ENCODE data around the gene TSTD2. TPM values are rescaled to one million over a fixed set of nuclear protein-coding genes. Genes with fewer than 3 reads are reported as not detected.

Gene TSTD2
- polyA plus RNA-seq, 1 of the 3 experiments (the other 2 are of a cell fraction): 11.5 TPM

DNA sequence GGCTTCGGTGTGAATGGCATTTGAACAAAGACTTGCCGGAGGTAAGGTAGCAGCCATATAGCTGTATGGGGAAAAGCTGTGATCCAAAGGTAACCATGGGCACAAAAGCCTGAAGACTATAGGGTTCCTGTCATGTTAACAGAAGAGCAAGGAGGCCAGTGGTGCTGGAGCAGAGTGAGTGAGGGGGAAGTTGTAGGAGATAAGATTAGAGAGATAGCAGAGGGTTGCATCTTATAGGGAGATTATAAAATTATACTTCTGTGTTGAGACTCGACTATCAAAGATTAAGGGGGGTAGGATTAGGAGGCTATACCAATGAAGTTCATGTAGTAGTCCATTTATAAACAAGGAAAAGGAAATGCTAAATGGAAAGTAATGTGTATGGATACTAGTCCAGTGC is 3.7 kb upstream of the TSTD2 start:
- no peaks in the 10 kb centered on the region for H3K9me3 ChIP-seq
- ChIA-PET POLR2A (no interaction called here), CTCF (interaction anchor here (0.7 to 2.2 kb wide), 3 partner anchors 21 to 35 kb away, joined by 3 to 9 read pairs (median 4); no protein-coding TSS in a partner anchor)
- no peak overlapping the region for H3K9ac ChIP-seq
- no peaks in the 10 kb centered on the region for H3K9me2 ChIP-seq
- H3K4me1 ChIP-seq (ENCODE audit: control insufficient read depth in 1 of 2, insufficient read depth in 2 of 2, low read depth in 1 of 2, low read length in 1 of 2): peaks cover 14 to 18% of the 10 kb centered on the region in 2 experiments; a peak in 3 of 4 replicates
- no peaks in the 10 kb centered on the region for H3K27me3 ChIP-seq (ENCODE audit: insufficient read depth)
- peaks cover 83% of the 10 kb centered on the region for H3K79me2 ChIP-seq (ENCODE audit: insufficient read depth)
- no peak overlapping the region; a peak in 1 of 4 replicates for H3K27ac ChIP-seq (ENCODE audit: low read depth in 2 of 2, low read length in 1 of 2)
- H4K20me1 ChIP-seq (ENCODE audit: insufficient read depth): peaks cover 36% of the 10 kb centered on the region
- H3K4me3 ChIP-seq (ENCODE audit: low read depth in 2 of 2, low read length in 1 of 2): no peak overlapping the region
- peaks cover 11 to 37% of the 10 kb centered on the region in 2 experiments for H3K36me3 ChIP-seq (replicated peaks in 1 of 2; ENCODE audit: control insufficient read depth in 1 of 2, insufficient read depth in 2 of 2, low read length in 1 of 2)
- no peak for DNase-seq
- H2AFZ ChIP-seq (ENCODE audit: low read depth): no peak overlapping the region
- H3F3A ChIP-seq (replicated peaks; ENCODE audit: insufficient read depth): peaks cover 18% of the 10 kb centered on the region
- TF ChIP-seq EZH2phosphoT487 (IDR thresholded peaks at IDR 0.05; ENCODE audit: borderline replicate concordance, low read depth) (no peak), FOXM1 (IDR thresholded peaks at IDR 0.05; ENCODE audit: low read depth) (no peak), FOXJ3 (CRISPR knock-in tag; IDR thresholded peaks at IDR 0.05) (no peak), NFIC (IDR thresholded peaks at IDR 0.05; ENCODE audit: borderline replicate concordance) (no peak), REST (IDR thresholded peaks at IDR 0.05; ENCODE audit: low read depth, low read length) (no peak), USF2 (IDR thresholded peaks at IDR 0.05; ENCODE audit: borderline replicate concordance, low read depth, low read length) (no peak), NRF1 (IDR thresholded peaks at IDR 0.05; ENCODE audit: low read depth, low read length) (no peak), MEF2A (IDR thresholded peaks at IDR 0.05; ENCODE audit: borderline replicate concordance, low read depth) (no peak), RFX5 (IDR thresholded peaks at IDR 0.05; ENCODE audit: low read length) (no peak), RCOR1 (IDR thresholded peaks at IDR 0.05; ENCODE audit: low read length) (no peak), YY1 (IDR thresholded peaks at IDR 0.05; ENCODE audit: low read depth) (no peak), TCF12 (IDR thresholded peaks at IDR 0.05) (no peak), ELF1 (IDR thresholded peaks at IDR 0.05) (no peak), RXRA (IDR thresholded peaks at IDR 0.05; ENCODE audit: borderline replicate concordance, low read depth) (no peak), MXI1 (IDR thresholded peaks at IDR 0.05; ENCODE audit: low read depth, low read length) (no peak), MAX (IDR thresholded peaks at IDR 0.05; ENCODE audit: low read depth) (no peak), POLR2AphosphoS5 (IDR thresholded peaks at IDR 0.05; ENCODE audit: low read depth, low read length) (no peak)
- TF ChIP-seq, protein P1, sequence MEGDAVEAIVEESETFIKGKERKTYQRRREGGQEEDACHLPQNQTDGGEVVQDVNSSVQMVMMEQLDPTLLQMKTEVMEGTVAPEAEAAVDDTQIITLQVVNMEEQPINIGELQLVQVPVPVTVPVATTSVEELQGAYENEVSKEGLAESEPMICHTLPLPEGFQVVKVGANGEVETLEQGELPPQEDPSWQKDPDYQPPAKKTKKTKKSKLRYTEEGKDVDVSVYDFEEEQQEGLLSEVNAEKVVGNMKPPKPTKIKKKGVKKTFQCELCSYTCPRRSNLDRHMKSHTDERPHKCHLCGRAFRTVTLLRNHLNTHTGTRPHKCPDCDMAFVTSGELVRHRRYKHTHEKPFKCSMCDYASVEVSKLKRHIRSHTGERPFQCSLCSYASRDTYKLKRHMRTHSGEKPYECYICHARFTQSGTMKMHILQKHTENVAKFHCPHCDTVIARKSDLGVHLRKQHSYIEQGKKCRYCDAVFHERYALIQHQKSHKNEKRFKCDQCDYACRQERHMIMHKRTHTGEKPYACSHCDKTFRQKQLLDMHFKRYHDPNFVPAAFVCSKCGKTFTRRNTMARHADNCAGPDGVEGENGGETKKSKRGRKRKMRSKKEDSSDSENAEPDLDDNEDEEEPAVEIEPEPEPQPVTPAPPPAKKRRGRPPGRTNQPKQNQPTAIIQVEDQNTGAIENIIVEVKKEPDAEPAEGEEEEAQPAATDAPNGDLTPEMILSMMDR (IDR thresholded peaks at IDR 0.05): no peak
- H3K4me2 ChIP-seq: peak overlapping the region; percentile 28; the same call in 1 of the 2 replicates
- WGBS (ENCODE audit: low lambda C conversion rate): 63% methylated on average over 3 of the region's 3 CpGs

Measured in SK-N-SH (cell line).